Measurements from ENCODE around the gene BCAT1.

GRCh38 chr12:24909667-24910066 is 39.2 kb downstream of the BCAT1 start:
- TF ChIP-seq, protein P1, sequence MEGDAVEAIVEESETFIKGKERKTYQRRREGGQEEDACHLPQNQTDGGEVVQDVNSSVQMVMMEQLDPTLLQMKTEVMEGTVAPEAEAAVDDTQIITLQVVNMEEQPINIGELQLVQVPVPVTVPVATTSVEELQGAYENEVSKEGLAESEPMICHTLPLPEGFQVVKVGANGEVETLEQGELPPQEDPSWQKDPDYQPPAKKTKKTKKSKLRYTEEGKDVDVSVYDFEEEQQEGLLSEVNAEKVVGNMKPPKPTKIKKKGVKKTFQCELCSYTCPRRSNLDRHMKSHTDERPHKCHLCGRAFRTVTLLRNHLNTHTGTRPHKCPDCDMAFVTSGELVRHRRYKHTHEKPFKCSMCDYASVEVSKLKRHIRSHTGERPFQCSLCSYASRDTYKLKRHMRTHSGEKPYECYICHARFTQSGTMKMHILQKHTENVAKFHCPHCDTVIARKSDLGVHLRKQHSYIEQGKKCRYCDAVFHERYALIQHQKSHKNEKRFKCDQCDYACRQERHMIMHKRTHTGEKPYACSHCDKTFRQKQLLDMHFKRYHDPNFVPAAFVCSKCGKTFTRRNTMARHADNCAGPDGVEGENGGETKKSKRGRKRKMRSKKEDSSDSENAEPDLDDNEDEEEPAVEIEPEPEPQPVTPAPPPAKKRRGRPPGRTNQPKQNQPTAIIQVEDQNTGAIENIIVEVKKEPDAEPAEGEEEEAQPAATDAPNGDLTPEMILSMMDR (IDR thresholded peaks at IDR 0.05; ENCODE audit: insufficient read depth, low read length, poor library complexity, severe bottlenecking), result no peak
- TF ChIP-seq EZH2phosphoT487 (conservative IDR thresholded peaks at IDR 0.05; ENCODE audit: low read length), result no peak

All from SU-DHL-6 (cell line).